Heart left ventricle (tissue), 16 donors: ENCODE measurements around the gene SCN4B. TPM values are rescaled to one million over a fixed set of nuclear protein-coding genes. Genes with fewer than 3 reads are reported as not detected.

Source experiments
- ATAC-seq, 4 donors: fragments of 200-7000 bp; cut with Tn5 transposase; one replicate each; pipeline ENCODE4 v1.9.1; 2020 to 2022; ENCODE audit warnings: moderate library complexity in 4 of 4, mild to moderate bottlenecking in 3 of 4, moderate number of reproducible peaks in 1 of 4
- DNase-seq, 5 donors: peaks; one replicate each; pipeline ENCODE4 v3.0.0-alpha.2; 2020
- H3K27ac ChIP-seq, 12 donors: fragments of 200-600 bp; sonication (generic) in 4 of 12; one replicate each; pipeline versions ENCODE4 v1.5.0 to v1.8.0; 2016 to 2022; ENCODE audit warnings: mild to moderate bottlenecking in 2 of 12
- H3K27me3 ChIP-seq, 9 donors: fragments of 200-600 bp; sonication (generic) in 2 of 9; one replicate each; pipeline versions ENCODE4 v1.5.1 to v1.8.0; 2016 to 2022; ENCODE audit warnings: mild to moderate bottlenecking in 3 of 9
- H3K36me3 ChIP-seq, 9 donors: fragments of 200-600 bp; sonication (generic) in 2 of 9; one replicate each; pipeline versions ENCODE4 v1.5.0 to v1.8.0; 2018 to 2022; ENCODE audit warnings: mild to moderate bottlenecking in 2 of 9
- H3K4me1 ChIP-seq, 12 donors: fragments of 200-600 bp; sonication (generic) in 4 of 12; one replicate each; pipeline versions ENCODE4 v1.5.0 to v1.8.0; 2016 to 2022; ENCODE audit warnings: mild to moderate bottlenecking in 3 of 12
- H3K4me3 ChIP-seq, 12 donors: fragments of 200-600 bp; sonication (generic) in 4 of 12; one replicate each; pipeline versions ENCODE4 v1.5.0 to v1.8.0; 2017 to 2022; ENCODE audit warnings: mild to moderate bottlenecking in 9 of 12, moderate library complexity in 4 of 12
- H3K9me3 ChIP-seq, 12 donors: fragments of 200-600 bp; sonication (generic) in 4 of 12; one replicate each; pipeline versions ENCODE4 v1.5.0 to v1.8.0; 2016 to 2022; ENCODE audit warnings: mild to moderate bottlenecking in 1 of 12
- CTCF ChIP-seq, 12 donors: fragments of 200-600 bp; sonication (generic) in 4 of 12; IDR thresholded peaks; one replicate each; pipeline versions ENCODE4 v1.5.0 to v1.8.0; 2018 to 2022; ENCODE audit warnings: antibody characterized with exemption in 12 of 12, mild to moderate bottlenecking in 5 of 12
- POLR2A ChIP-seq, 2 donors: fragments of 450-650 bp; IDR thresholded peaks; one replicate each; pipeline ENCODE4 v1.6.1; 2017; ENCODE audit warnings: antibody characterized with exemption in 2 of 2, mild to moderate bottlenecking in 2 of 2, moderate library complexity in 2 of 2
- WGBS, 4 donors: extraction: QIAGEN DNeasy Blood & Tissue Kit in 2 of 4; methylation state at CpG; one replicate each; pipeline versions ENCODE4 v1.1.5 to v1.1.7; 2013 to 2018; 5-methylcytosine and 5-hydroxymethylcytosine counted together
- intact Hi-C, 10 donors: fragments of 100-400 bp; cut with DNase I; formaldehyde crosslinking; loops; one replicate each; pipeline versions ENCODE4 v1.11.1 to v1.14.2; 2022
- polyA plus RNA-seq, 2 donors: library from polyadenylated mRNA; stranded (reverse); fragments of 200-250 nt; gene quantifications; one replicate each; pipeline ENCODE4 v1.2.3, GENCODE V29; 2013
- total RNA-seq, 9 donors: library from RNA; depleted of rRNA in 2 of 9; stranded (reverse); fragments of >200 nt in 2 of 9; fragmentation: NEBNext Ultra II Directional in 3 of 9; extraction: Animal tissue kit (Norgen Biotek cat#: 25700) in 3 of 9; gene quantifications; one replicate each; pipeline versions ENCODE4 v1.1.0 to v1.2.4, GENCODE V29; 2016 to 2023
- donor health status: ischemic (EF 13 %, LVEDD 7.1; RV severe dilation, severe dysfunction).
- donor health status: healthy with polysubstance abuse.
- donor health status: DM: no; HTN: yes; CAD: no.
- donor health status: DM: no; HTN: no; CAD: no.
- donor health status: ischemic (EF 25% LVEDD 6.9; RV normal size, moderate dysfunction).
- donor health status: ischemic (EF 25% LVEDD 5.7; RV mildly dilated, moderate dysfunction).
- donor health status: healthy.
- donor health status: DM: yes; HTN: yes; CAD: no.
- donor health status: ischemic (EF 35%, LVEDD 5.7; RV mildly dilated, moderate dysfunction).
- donor health status: nonischemic (EF 11% LVEDD 7.7; RV severe dilation, severe dysfunction).
- donor health status: DM: yes; HTN: yes; CAD: no.
- donor health status: PGD.
- donor health status: ischemic (EF 29% LVEDD 5.4; RV normal size, mild dysfunction).
- donor health status: nonischemic (EF 23%, LVEDD 6.1; RV moderate dilation, normal function).

Gene SCN4B
- total and polyA plus RNA-seq, 11 donors, result 2.1 to 16.9 (median 11.9) TPM

GRCh38 chr11:118098996-118099837 is 53.4 kb downstream of the SCN4B start:
- peak in 3 of 4 donors; percentile 2 to 29 (median 10) for ATAC-seq
- H3K36me3 ChIP-seq, result no peaks in the 10 kb centered on the region
- peak overlapping the region in 10 of 12 donors; percentile 50 to 83 (median 70) for H3K27ac ChIP-seq
- no peaks in the 10 kb centered on the region for H3K9me3 ChIP-seq
- 76 to 80% (median 78%) methylated on average over 11 of the region's 11 CpGs for WGBS, 4 donors
- peaks cover 0 to 20% (median 9%) of the 10 kb centered on the region in 12 donors for H3K4me1 ChIP-seq
- H3K4me3 ChIP-seq, result no peak overlapping the region
- intact Hi-C loops, result no loop called here
- no peak for TF ChIP-seq CTCF (IDR thresholded peaks at IDR 0.05)
- no peak for TF ChIP-seq POLR2A (IDR thresholded peaks at IDR 0.05)
- H3K27me3 ChIP-seq, result no peaks in the 10 kb centered on the region
- DNase-seq, result no peak

GRCh38 chr11:118095967-118096367 is 56.7 kb downstream of the SCN4B start:
- H3K27me3 ChIP-seq, result no peaks in the 10 kb centered on the region
- ATAC-seq (no peak), DNase-seq (peak in 1 of 5 donors; percentile 4)
- 0 to 76% (median 17%) methylated on average over 1 of the region's 1 CpG for WGBS, 4 donors
- H3K4me3 ChIP-seq, result no peak overlapping the region
- H3K4me1 ChIP-seq, result peaks cover 0 to 18% (median 8%) of the 10 kb centered on the region in 12 donors
- TF ChIP-seq POLR2A (IDR thresholded peaks at IDR 0.05), result no peak
- TF ChIP-seq CTCF (IDR thresholded peaks at IDR 0.05), result no peak
- no peaks in the 10 kb centered on the region for H3K36me3 ChIP-seq
- intact Hi-C loops, result no loop called here
- H3K27ac ChIP-seq, result no peak overlapping the region
- no peaks in the 10 kb centered on the region for H3K9me3 ChIP-seq

GRCh38 chr11:118095493-118095892 is 57.1 kb downstream of the SCN4B start:
- Histone ChIP-seq H3K9me3 (no peaks in the 10 kb centered on the region), H3K4me3 (no peak overlapping the region), H3K36me3 (no peaks in the 10 kb centered on the region), H3K4me1 (peaks cover 0 to 13% (median 3%) of the 10 kb centered on the region in 12 donors), H3K27me3 (no peaks in the 10 kb centered on the region), H3K27ac (no peak overlapping the region)
- intact Hi-C loops, result no loop called here
- 67 to 79% (median 69%) methylated on average over 4 of the region's 4 CpGs for WGBS, 4 donors
- DNase-seq (no peak), ATAC-seq (no peak)
- TF ChIP-seq POLR2A (IDR thresholded peaks at IDR 0.05), result no peak
- no peak for TF ChIP-seq CTCF (IDR thresholded peaks at IDR 0.05)

GRCh38 chr11:118092907-118093571 is 59.6 kb downstream of the SCN4B start:
- no peak for DNase-seq
- peaks cover 0 to 3% (median 0%) of the 10 kb centered on the region in 12 donors for H3K4me1 ChIP-seq
- no peaks in the 10 kb centered on the region for H3K36me3 ChIP-seq
- peaks cover 0 to 3% (median 0%) of the 10 kb centered on the region in 12 donors for H3K9me3 ChIP-seq
- H3K4me3 ChIP-seq, result no peak overlapping the region
- ATAC-seq, result no peak
- intact Hi-C loops, result no loop called here
- 68 to 83% (median 76%) methylated on average over 7 to 8 of the region's 8 CpGs for WGBS, 4 donors
- H3K27ac ChIP-seq, result no peak overlapping the region
- TF ChIP-seq CTCF (IDR thresholded peaks at IDR 0.05), result no peak
- no peaks in the 10 kb centered on the region for H3K27me3 ChIP-seq
